Myocyte (in vitro differentiated cells): ENCODE measurements around the gene MAFF. TPM values are rescaled to one million over a fixed set of nuclear protein-coding genes. Genes with fewer than 3 reads are reported as not detected.
"Not testable (repeated sequence)": the region's sequence is repeated elsewhere in the genome, so short reads cannot be mapped to it uniquely, and the experiment has no call there.

ENCODE experiments used
- DNase-seq: peaks from one replicate; pipeline ENCODE4 v3.0.0-alpha.2; 2012; ENCODE audit warnings: low read depth
- total RNA-seq: library from RNA; depleted of rRNA; stranded (reverse); fragments of >200 nt; gene quantifications from 2 replicates; pipeline ENCODE4 v1.2.3, GENCODE V29; 2014

MAFF gene
- total RNA-seq, 1 donor from 2014 or later = 8.7 TPM

- DNase-seq = peak; percentile 81
Measured at GRCh38 chr22:38177044-38177443, 24.8 kb upstream of the MAFF start.

GRCh38 chr22:38177571-38177925 is 24.2 kb upstream of the MAFF start:
- DNase-seq = not testable (repeated sequence)

GRCh38 chr22:38177926-38178604 is 23.7 kb upstream of the MAFF start:
- peak; percentile 98 for DNase-seq

GRCh38 chr22:38178605-38178937 is 23.2 kb upstream of the MAFF start:
- not testable (repeated sequence) for DNase-seq

GRCh38 chr22:38180841-38181452 is 20.8 kb upstream of the MAFF start:
- DNase-seq = peak; percentile 65

- peak; percentile 99 for DNase-seq
Measured at GRCh38 chr22:38181453-38182200, 20.2 kb upstream of the MAFF start, which contains the start of gene PLA2G6. Gene PLA2G6, minus strand, starts transcription at chr22:38181830. Its CDS starts 12,404 bp downstream, at chr22:38169426.

GRCh38 chr22:38184788-38185187 is 17.0 kb upstream of the MAFF start:
- no peak for DNase-seq

- DNase-seq = no peak
Measured at GRCh38 chr22:38186429-38186828, 15.4 kb upstream of the MAFF start.

GRCh38 chr22:38187413-38188212 is 14.2 kb upstream of the MAFF start:
- peak; percentile 85 for DNase-seq

- no peak for DNase-seq
Measured at GRCh38 chr22:38189104-38189503, 12.7 kb upstream of the MAFF start.

- DNase-seq = no peak
Measured at GRCh38 chr22:38190581-38190980, 11.2 kb upstream of the MAFF start.

- DNase-seq = no peak
Measured at GRCh38 chr22:38191055-38191454, 10.7 kb upstream of the MAFF start.

GRCh38 chr22:38191731-38192474 is 9.9 kb upstream of the MAFF start:
- DNase-seq = no peak

GRCh38 chr22:38192475-38192863 is 9.3 kb upstream of the MAFF start:
- peak; percentile 67 for DNase-seq

- no peak for DNase-seq
Measured at GRCh38 chr22:38193580-38193979, 8.2 kb upstream of the MAFF start.

- no peak for DNase-seq
Measured at GRCh38 chr22:38196791-38197419, 4.9 kb upstream of the MAFF start.

- DNase-seq = no peak
Measured at GRCh38 chr22:38199826-38200559, 1.8 kb upstream of the MAFF start.

GRCh38 chr22:38201371-38201710 is 453 bp upstream of the MAFF start:
- no peak for DNase-seq

GRCh38 chr22:38202437-38203089 is 769 bp downstream of the MAFF start:
- DNase-seq = peak; percentile 63
